Naive thymus-derived CD4-positive, alpha-beta T cell (primary cell): Measurements from ENCODE around the gene TIMP2. TPM values are rescaled to one million over a fixed set of nuclear protein-coding genes. Genes with fewer than 3 reads are reported as not detected.

Experiments used
- ATAC-seq: fragments of 150-1000 bp; cut with Tn5 transposase; 2 replicates; pipeline ENCODE4 v1.10.0; 2021; ENCODE audit warnings: mild to moderate bottlenecking, moderate library complexity
- CTCF ChIA-PET: fragments of 350-600 bp; sonication (Branson Sonifier 250); formaldehyde crosslinking; loops from one replicate; lab custom pipeline; 2021; ENCODE audit warnings: antibody characterized with exemption; lab: Charles Lee
- POLR2A ChIA-PET: fragments of 350-600 bp; sonication (Branson Sonifier 250); formaldehyde crosslinking; loops from one replicate; lab custom pipeline; 2021; ENCODE audit warnings: antibody characterized with exemption, inconsistent platforms; lab: Charles Lee
- DNase-seq, 9 donors: peaks; one replicate each; pipeline versions ENCODE4 v3.0.0 to v3.0.0-alpha.2; 2020 to 2022; ENCODE audit warnings: mixed read lengths in 1 of 9
- H3K27ac ChIP-seq: one replicate; pipeline ENCODE4 v1.7.0; 2013; ENCODE audit warnings: mild to moderate bottlenecking, low read depth, low read length, moderate library complexity
- H3K27me3 ChIP-seq, 2 donors: one replicate each; pipeline ENCODE4 v1.7.0; 2013; ENCODE audit warnings: low read length in 2 of 2, mild to moderate bottlenecking in 2 of 2, moderate library complexity in 2 of 2; ENCODE audit not compliant: control insufficient read depth in 2 of 2, insufficient read depth in 2 of 2
- H3K36me3 ChIP-seq, 3 experiments: 1 replicate in 2 of 3; 2 replicates in 1 of 3; pipeline ENCODE4 v1.7.0; 2013; ENCODE audit warnings: low read length in 3 of 3, mild to moderate bottlenecking in 3 of 3, moderate library complexity in 1 of 3; ENCODE audit not compliant: insufficient read depth in 3 of 3, control insufficient read depth in 2 of 3
- H3K4me1 ChIP-seq, 2 donors: one replicate each; pipeline ENCODE4 v1.7.0; 2013; ENCODE audit warnings: low read length in 2 of 2, mild to moderate bottlenecking in 2 of 2, moderate library complexity in 1 of 2; ENCODE audit not compliant: control insufficient read depth in 2 of 2, insufficient read depth in 2 of 2
- H3K4me3 ChIP-seq: 2 replicates; pipeline ENCODE4 v1.7.0; 2013; ENCODE audit warnings: mild to moderate bottlenecking, low read length
- H3K9me3 ChIP-seq, 3 experiments: 1 replicate in 2 of 3; 2 replicates in 1 of 3; pipeline ENCODE4 v1.7.0; 2013; ENCODE audit warnings: low read length in 3 of 3; ENCODE audit not compliant: control insufficient read depth in 2 of 3
- H3K27ac Mint-ChIP-seq, 9 donors: one replicate each; pipeline ENCODE4 v1.8.0; 2020 to 2022; ENCODE audit warnings: mixed read lengths in 9 of 9, mild to moderate bottlenecking in 8 of 9, moderate library complexity in 5 of 9, inconsistent platforms in 2 of 9
- H3K27me3 Mint-ChIP-seq, 5 donors: one replicate each; pipeline ENCODE4 v1.8.0; 2021 to 2022; ENCODE audit warnings: mixed read lengths in 5 of 5, mild to moderate bottlenecking in 1 of 5
- H3K36me3 Mint-ChIP-seq, 5 donors: one replicate each; pipeline ENCODE4 v1.8.0; 2020 to 2022; ENCODE audit warnings: mixed read lengths in 5 of 5, mild to moderate bottlenecking in 3 of 5, inconsistent platforms in 1 of 5
- H3K4me1 Mint-ChIP-seq, 7 donors: one replicate each; pipeline ENCODE4 v1.8.0; 2020 to 2022; ENCODE audit warnings: mixed read lengths in 7 of 7, mild to moderate bottlenecking in 3 of 7, inconsistent platforms in 1 of 7
- H3K4me3 Mint-ChIP-seq, 10 donors: one replicate each; pipeline ENCODE4 v1.8.0; 2020 to 2022; ENCODE audit warnings: mild to moderate bottlenecking in 10 of 10, mixed read lengths in 10 of 10, moderate library complexity in 6 of 10, inconsistent platforms in 2 of 10
- H3K9me3 Mint-ChIP-seq, 11 donors: one replicate each; pipeline ENCODE4 v1.8.0; 2020 to 2022; ENCODE audit warnings: mixed read lengths in 11 of 11, mild to moderate bottlenecking in 4 of 11, inconsistent platforms in 1 of 11, moderate library complexity in 1 of 11
- intact Hi-C, 2 donors: fragments of 100-400 bp; cut with micrococcal nuclease; formaldehyde crosslinking; loops; one replicate each; pipeline ENCODE4 v1.15.1; 2023
- polyA plus RNA-seq, 2 donors: library from polyadenylated mRNA; unstranded; fragments of 300-500 nt; fragmentation: Illumina TruSeq; gene quantifications; one replicate each; pipeline ENCODE4 v1.2.3, GENCODE V29; 2021
- total RNA-seq, 6 experiments: library from RNA in 5 of 6; stranded (reverse) in 5 of 6; gene quantifications; 1 replicate in 5 of 6; 2 replicates in 1 of 6; pipeline ENCODE4 v1.2.3 and lab custom pipeline; 2021 to 2026

TIMP2 gene
- total and polyA plus RNA-seq, 7 experiments from 2014 or later = 0.23 to 46.1 (median 5.7) TPM

DNA sequence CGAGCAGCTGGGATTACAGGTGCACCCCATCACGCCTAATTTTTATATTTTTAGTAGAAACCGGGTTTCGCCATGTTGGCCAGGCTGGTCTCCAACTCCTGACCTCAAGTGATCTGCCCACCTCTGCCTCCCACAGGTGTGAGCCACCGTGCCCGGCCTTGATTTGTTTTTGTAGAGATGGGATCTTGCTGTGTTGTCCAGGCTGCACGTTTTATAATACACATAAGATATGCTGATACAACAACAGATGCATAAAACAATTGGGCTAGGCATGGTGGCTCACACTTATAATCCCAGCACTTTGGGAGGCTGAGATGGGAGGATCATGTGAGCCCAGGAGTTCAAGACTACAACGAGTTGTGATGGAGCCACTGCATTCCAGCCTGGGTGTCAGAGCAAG is 90.6 kb downstream of the TIMP2 start:
- H3K9me3 Mint-ChIP-seq = peaks cover 0 to 1% (median 0%) of the 10 kb centered on the region in 11 donors
- peaks cover 26 to 57% (median 44%) of the 10 kb centered on the region in 7 donors for H3K4me1 Mint-ChIP-seq
- ATAC-seq (no peak), DNase-seq (no peak)
- CTCF ChIA-PET = interaction anchor here (0.6 to 0.7 kb wide), 2 partner anchors 54 to 719 kb away, joined by 4 to 7 read pairs; no protein-coding TSS in a partner anchor
- intact Hi-C loops = no loop called here
- H3K27ac ChIP-seq = no peak overlapping the region
- no peaks in the 10 kb centered on the region for H3K27me3 ChIP-seq
- no peaks in the 10 kb centered on the region for H3K9me3 ChIP-seq
- peaks cover 39 to 82% (median 60%) of the 10 kb centered on the region in 3 experiments for H3K36me3 ChIP-seq
- H3K27me3 Mint-ChIP-seq = no peaks in the 10 kb centered on the region
- no peak overlapping the region for H3K27ac Mint-ChIP-seq
- H3K4me1 ChIP-seq = peaks cover 13 to 18% of the 10 kb centered on the region in 2 donors
- no peak overlapping the region for H3K4me3 Mint-ChIP-seq
- POLR2A ChIA-PET = interaction anchor here (0.6 to 1.8 kb wide), 3 partner anchors 15 to 110 kb away, joined by 3 to 5 read pairs (median 3); no protein-coding TSS in a partner anchor
- H3K4me3 ChIP-seq = no peak overlapping the region
- H3K36me3 Mint-ChIP-seq = peaks cover 17 to 60% (median 44%) of the 10 kb centered on the region in 5 donors

GRCh38 chr17:78832541-78832810 is 92.7 kb downstream of the TIMP2 start:
- CTCF ChIA-PET = no interaction called here
- Histone ChIP-seq H3K27ac (no peak overlapping the region), H3K36me3 (peaks cover 36 to 96% (median 56%) of the 10 kb centered on the region in 3 experiments), H3K4me1 (no peaks in the 10 kb centered on the region), H3K4me3 (no peak overlapping the region), H3K9me3 (no peaks in the 10 kb centered on the region), H3K27me3 (no peaks in the 10 kb centered on the region)
- Mint-ChIP-seq H3K27ac (no peak overlapping the region), H3K4me1 (peaks cover 11 to 43% (median 32%) of the 10 kb centered on the region in 7 donors), H3K36me3 (peaks cover 20 to 73% (median 42%) of the 10 kb centered on the region in 5 donors), H3K9me3 (peaks cover 0 to 5% (median 0%) of the 10 kb centered on the region in 11 donors), H3K27me3 (no peaks in the 10 kb centered on the region), H3K4me3 (no peak overlapping the region)
- POLR2A ChIA-PET = no interaction called here
- ATAC-seq = no peak
- DNase-seq = no peak
- intact Hi-C loops = no loop called here

DNA sequence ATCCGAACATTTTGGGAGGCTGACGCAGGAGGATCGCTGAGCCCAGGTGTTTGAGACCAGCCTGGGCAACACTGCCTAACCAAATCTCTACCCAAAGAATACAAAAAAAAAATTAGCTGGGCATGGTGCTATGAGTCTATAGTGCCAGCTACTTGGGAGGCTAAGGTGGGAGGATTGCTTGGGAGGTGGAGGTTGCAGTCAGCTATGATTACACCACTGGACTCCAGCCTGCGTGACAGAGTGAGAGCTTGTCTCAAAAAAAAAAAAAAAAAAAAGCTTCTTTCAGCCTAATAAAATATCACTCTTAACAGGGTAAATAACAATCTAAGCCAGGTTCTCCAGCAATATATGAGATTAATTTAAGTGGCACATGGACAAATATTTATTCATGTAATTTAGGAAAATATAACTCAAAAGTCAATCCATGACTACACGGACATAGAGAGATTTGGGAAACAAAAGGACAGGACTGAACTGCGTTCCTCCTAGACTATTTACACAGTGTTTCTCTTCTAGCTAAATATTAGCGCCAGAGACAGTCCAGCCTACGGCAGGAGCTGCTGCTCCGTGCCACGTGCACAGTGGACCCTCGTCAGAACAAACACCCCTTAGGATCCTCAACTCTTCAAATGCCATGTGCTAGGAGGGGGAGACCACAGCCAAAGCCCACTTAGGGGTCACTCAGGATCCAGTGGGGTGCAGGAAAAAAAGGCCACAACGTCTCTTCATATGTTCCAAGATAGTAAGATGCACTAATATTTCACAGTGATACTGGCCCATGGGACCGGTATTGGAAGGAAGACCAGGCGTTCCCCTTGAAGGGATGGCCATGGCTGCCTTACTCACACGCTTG is 93.3 kb downstream of the TIMP2 start:
- Mint-ChIP-seq H3K27me3 (no peaks in the 10 kb centered on the region), H3K27ac (peak overlapping the region in 2 of 9 donors; percentile 36 to 47), H3K4me3 (no peak overlapping the region), H3K9me3 (peaks cover 0 to 5% (median 0%) of the 10 kb centered on the region in 11 donors), H3K36me3 (peaks cover 20 to 72% (median 42%) of the 10 kb centered on the region in 5 donors), H3K4me1 (peaks cover 8 to 37% (median 28%) of the 10 kb centered on the region in 7 donors)
- ChIA-PET CTCF (no interaction called here), POLR2A (interaction anchor here (0.6 to 1.5 kb wide), 5 partner anchors 11 to 127 kb away, joined by 3 to 6 read pairs (median 3); no protein-coding TSS in a partner anchor)
- no peaks in the 10 kb centered on the region for H3K9me3 ChIP-seq
- ATAC-seq (no peak), DNase-seq (no peak)
- no peak overlapping the region for H3K4me3 ChIP-seq
- H3K4me1 ChIP-seq = no peaks in the 10 kb centered on the region
- intact Hi-C loops = no loop called here
- H3K36me3 ChIP-seq = peaks cover 40 to 96% (median 52%) of the 10 kb centered on the region in 3 experiments
- H3K27me3 ChIP-seq = no peaks in the 10 kb centered on the region
- H3K27ac ChIP-seq = no peak overlapping the region

GRCh38 chr17:78829477-78829876 is 95.7 kb downstream of the TIMP2 start:
- no peak for DNase-seq

GRCh38 chr17:78828470-78829185 is 96.6 kb downstream of the TIMP2 start:
- peak overlapping the region; percentile 6 to 72 (median 56) for H3K27ac Mint-ChIP-seq
- POLR2A ChIA-PET = interaction anchor here (2.5 kb wide), 1 partner anchor 10 kb away, joined by 12 read pairs; no protein-coding TSS in a partner anchor

More at GRCh38 chr17:78829477-78829876, 95.7 kb downstream of the TIMP2 start:
- Histone ChIP-seq H3K4me3 (no peak overlapping the region), H3K27me3 (no peaks in the 10 kb centered on the region), H3K36me3 (peaks cover 31 to 98% (median 41%) of the 10 kb centered on the region in 3 experiments), H3K4me1 (no peaks in the 10 kb centered on the region), H3K27ac (no peak overlapping the region), H3K9me3 (no peaks in the 10 kb centered on the region)
- Mint-ChIP-seq H3K36me3 (peaks cover 22 to 79% (median 45%) of the 10 kb centered on the region in 5 donors), H3K27ac (peak overlapping the region in 2 of 9 donors; percentile 7 to 67), H3K4me1 (peaks cover 19 to 43% (median 33%) of the 10 kb centered on the region in 7 donors), H3K27me3 (no peaks in the 10 kb centered on the region), H3K9me3 (peaks cover 0 to 4% (median 0%) of the 10 kb centered on the region in 11 donors), H3K4me3 (no peak overlapping the region)
- ChIA-PET POLR2A (interaction anchor here (0.5 to 2.5 kb wide), 3 partner anchors 10 to 454 kb away, joined by 3 to 12 read pairs (median 4); no protein-coding TSS in a partner anchor), CTCF (interaction anchor here (0.7 kb wide), 1 partner anchor 36 kb away, joined by 5 read pairs; no protein-coding TSS in a partner anchor)
- intact Hi-C loops = no loop called here
- no peak for ATAC-seq

More at GRCh38 chr17:78828470-78829185, 96.6 kb downstream of the TIMP2 start:
- H3K9me3 Mint-ChIP-seq = peaks cover 0 to 4% (median 0%) of the 10 kb centered on the region in 11 donors
- H3K4me3 Mint-ChIP-seq = peak overlapping the region in 1 of 10 donors; percentile 17
- no peaks in the 10 kb centered on the region for H3K9me3 ChIP-seq
- H3K4me3 ChIP-seq = no peak overlapping the region
- intact Hi-C loops = no loop called here
- peaks cover 35 to 98% (median 43%) of the 10 kb centered on the region in 3 experiments for H3K36me3 ChIP-seq
- DNase-seq (no peak), ATAC-seq (peak; percentile 48)
- no peak overlapping the region for H3K27ac ChIP-seq
- H3K27me3 Mint-ChIP-seq = no peaks in the 10 kb centered on the region
- no peaks in the 10 kb centered on the region for H3K4me1 ChIP-seq
- CTCF ChIA-PET = no interaction called here
- no peaks in the 10 kb centered on the region for H3K27me3 ChIP-seq
- peaks cover 21 to 52% (median 39%) of the 10 kb centered on the region in 7 donors for H3K4me1 Mint-ChIP-seq
- peaks cover 27 to 85% (median 48%) of the 10 kb centered on the region in 5 donors for H3K36me3 Mint-ChIP-seq
